Stomach (tissue), 9 donors: ENCODE measurements around the gene INSRR. TPM values are rescaled to one million over a fixed set of nuclear protein-coding genes. Genes with fewer than 3 reads are reported as not detected.
A peak's percentile ranks its signal among the peaks of the same experiment; 100 is the strongest.

Experiments
- DNase-seq, 2 donors: peaks; one replicate each; pipeline versions ENCODE4 v3.0.0 to v3.0.0-alpha.2; 2013 to 2019
- H3K27ac ChIP-seq, 5 donors: fragments of 200-600 bp in 4 of 5; sonication (generic) in 4 of 5; one replicate each; pipeline ENCODE4 v1.5.1; 2013 to 2019; ENCODE audit warnings: mild to moderate bottlenecking in 1 of 5, moderate library complexity in 1 of 5
- H3K27me3 ChIP-seq, 3 donors: fragments of 200-600 bp; sonication (generic); one replicate each; pipeline ENCODE4 v1.5.1; 2017 to 2019; ENCODE audit warnings: mixed run types in 1 of 3
- H3K36me3 ChIP-seq, 4 donors: fragments of 200-600 bp; sonication (generic); 1 replicate in 3 of 4; 2 replicates in 1 of 4; pipeline ENCODE4 v1.5.1; 2016 to 2019
- H3K4me1 ChIP-seq, 4 donors: fragments of 200-600 bp; sonication (generic); one replicate each; pipeline ENCODE4 v1.5.1; 2016 to 2019
- H3K4me3 ChIP-seq, 4 donors: fragments of 200-600 bp; sonication (generic) in 3 of 4; one replicate each; pipeline ENCODE4 v1.5.1; 2016 to 2019; ENCODE audit warnings: mild to moderate bottlenecking in 1 of 4
- H3K9me3 ChIP-seq, 4 donors: fragments of 200-600 bp; sonication (generic); one replicate each; pipeline ENCODE4 v1.5.1; 2016 to 2019
- EP300 ChIP-seq: sonication (generic); formaldehyde crosslinking; IDR thresholded peaks from one replicate; pipeline ENCODE4 v1.6.1; 2017; ENCODE audit warnings: antibody characterized with exemption
- POLR2A ChIP-seq, 4 donors: fragments of 450-650 bp; IDR thresholded peaks; one replicate each; pipeline ENCODE4 v1.6.1; 2016; ENCODE audit warnings: antibody characterized with exemption in 4 of 4, control low read depth in 2 of 4, mild to moderate bottlenecking in 1 of 4, moderate library complexity in 1 of 4
- POLR2AphosphoS5 ChIP-seq, 3 donors: sonication (generic); formaldehyde crosslinking; IDR thresholded peaks; one replicate each; pipeline ENCODE4 v1.6.1; 2016; ENCODE audit warnings: antibody characterized with exemption in 3 of 3
- WGBS, 5 donors: extraction: QIAGEN DNeasy Blood & Tissue Kit in 3 of 5; methylation state at CpG; one replicate each; pipeline versions ENCODE4 v1.1.5 to v1.1.7; 2013 to 2018; 5-methylcytosine and 5-hydroxymethylcytosine counted together
- intact Hi-C: fragments of 100-400 bp; cut with DNase I; formaldehyde crosslinking; loops from one replicate; pipeline ENCODE4 v1.15.1; 2023; ENCODE audit warnings: low total_unique reads
- polyA plus RNA-seq, 3 donors: library from polyadenylated mRNA; stranded (reverse); fragments of 200-250 nt; gene quantifications; one replicate each; pipeline ENCODE4 v1.2.3, GENCODE V29; 2013
- total RNA-seq, 5 donors: library from RNA; depleted of rRNA; stranded (reverse); fragments of >200 nt; gene quantifications; one replicate each; pipeline versions ENCODE4 v1.1.0 to v1.2.3, GENCODE V29; 2014 to 2016
- TF ChIP-seq, protein P1 (sequence below), 7 experiments: fragments of 450-650 bp in 4 of 7; fragments of 200-600 bp in 3 of 7; sonication (generic) in 3 of 7; IDR thresholded peaks; one replicate each; pipeline ENCODE4 v1.5.1; 2016 to 2019; ENCODE audit warnings: antibody characterized with exemption in 7 of 7, control low read depth in 2 of 7, mild to moderate bottlenecking in 1 of 7
- donor health status: healthy with polysubstance abuse.
- donor health status: Bipolar disorder and iron deficiency.
- donor health status: healthy.

The INSRR gene
- total and polyA plus RNA-seq, 8 donors, result 0.15 to 0.75 (median 0.29) TPM; not detected in 3

DNA sequence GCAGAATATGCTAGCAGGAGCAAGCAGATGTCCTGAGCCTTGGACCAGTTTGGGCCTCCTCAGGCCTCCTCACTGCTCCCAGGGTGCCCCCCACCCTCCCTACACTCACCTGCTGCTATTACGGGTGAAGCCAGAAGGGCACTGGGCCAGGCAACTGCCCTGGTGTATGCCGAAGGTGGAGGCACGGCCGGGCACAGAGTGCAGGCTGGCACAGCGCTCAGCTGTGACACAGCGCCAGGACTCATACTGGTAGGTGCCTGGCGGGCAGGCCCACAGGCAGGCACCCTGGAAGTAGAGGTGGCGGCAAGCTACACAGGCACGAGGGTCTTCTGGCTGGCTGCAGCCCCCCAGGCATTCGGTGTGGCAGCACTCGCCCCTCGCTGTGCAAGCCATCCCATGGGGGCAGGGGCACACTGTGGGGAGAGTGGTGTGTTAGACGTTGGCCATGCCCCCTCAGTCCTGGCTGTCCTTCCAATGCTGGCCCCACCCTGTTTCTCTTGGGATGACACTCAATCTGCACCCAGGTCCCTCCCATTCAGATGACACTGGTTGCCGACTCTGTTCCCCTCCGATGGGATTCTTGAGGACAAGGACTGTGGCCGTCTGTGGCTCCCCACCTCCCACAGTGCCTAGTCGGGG is 7.0 kb downstream of the INSRR start:
- peaks cover 0 to 64% (median 16%) of the 10 kb centered on the region in 3 donors for H3K27me3 ChIP-seq
- DNase-seq, result peak in 1 of 2 donors; percentile 80

DNA sequence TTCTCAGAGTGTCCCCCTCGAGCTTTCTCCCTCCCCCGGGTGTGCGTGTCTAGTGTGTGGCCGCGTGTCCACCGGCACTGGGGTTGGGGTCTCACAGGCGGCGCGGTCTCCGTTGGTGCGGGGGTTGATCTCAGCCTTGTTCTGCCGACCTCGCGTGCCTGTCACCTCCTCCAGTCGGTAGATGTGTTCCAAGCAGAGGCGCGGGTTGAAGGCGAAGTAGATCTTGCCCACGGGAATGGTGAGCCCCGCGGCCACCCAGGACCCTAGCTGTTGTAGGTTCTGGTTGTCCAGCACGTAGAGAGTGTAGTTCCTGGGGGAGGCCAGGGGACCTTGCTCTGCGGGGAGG is 9.8 kb downstream of the INSRR start:
- DNase-seq, result no peak
- WGBS, 5 donors, result 26 to 43% (median 28%) methylated on average over 16 to 23 of the region's 23 CpGs
- peak overlapping the region in 1 of 4 donors; percentile 8 for H3K4me3 ChIP-seq
- H3K4me1 ChIP-seq, result peaks cover 8 to 33% (median 24%) of the 10 kb centered on the region in 4 donors
- H3K27ac ChIP-seq, result no peak overlapping the region
- H3K27me3 ChIP-seq, result peaks cover 4 to 83% (median 38%) of the 10 kb centered on the region in 3 donors
- TF ChIP-seq POLR2AphosphoS5 (IDR thresholded peaks at IDR 0.05), result no peak
- no peak for TF ChIP-seq POLR2A (IDR thresholded peaks at IDR 0.05)
- no peak for TF ChIP-seq EP300
- TF ChIP-seq, protein P1, sequence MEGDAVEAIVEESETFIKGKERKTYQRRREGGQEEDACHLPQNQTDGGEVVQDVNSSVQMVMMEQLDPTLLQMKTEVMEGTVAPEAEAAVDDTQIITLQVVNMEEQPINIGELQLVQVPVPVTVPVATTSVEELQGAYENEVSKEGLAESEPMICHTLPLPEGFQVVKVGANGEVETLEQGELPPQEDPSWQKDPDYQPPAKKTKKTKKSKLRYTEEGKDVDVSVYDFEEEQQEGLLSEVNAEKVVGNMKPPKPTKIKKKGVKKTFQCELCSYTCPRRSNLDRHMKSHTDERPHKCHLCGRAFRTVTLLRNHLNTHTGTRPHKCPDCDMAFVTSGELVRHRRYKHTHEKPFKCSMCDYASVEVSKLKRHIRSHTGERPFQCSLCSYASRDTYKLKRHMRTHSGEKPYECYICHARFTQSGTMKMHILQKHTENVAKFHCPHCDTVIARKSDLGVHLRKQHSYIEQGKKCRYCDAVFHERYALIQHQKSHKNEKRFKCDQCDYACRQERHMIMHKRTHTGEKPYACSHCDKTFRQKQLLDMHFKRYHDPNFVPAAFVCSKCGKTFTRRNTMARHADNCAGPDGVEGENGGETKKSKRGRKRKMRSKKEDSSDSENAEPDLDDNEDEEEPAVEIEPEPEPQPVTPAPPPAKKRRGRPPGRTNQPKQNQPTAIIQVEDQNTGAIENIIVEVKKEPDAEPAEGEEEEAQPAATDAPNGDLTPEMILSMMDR (IDR thresholded peaks at IDR 0.05), result no peak
- H3K9me3 ChIP-seq, result no peaks in the 10 kb centered on the region
- H3K36me3 ChIP-seq, result no peaks in the 10 kb centered on the region
- intact Hi-C loops, result no loop called here

More for the DNA sequence above, 7.0 kb downstream of the INSRR start:
- no peak overlapping the region for H3K4me3 ChIP-seq
- intact Hi-C loops, result no loop called here
- no peak overlapping the region for H3K27ac ChIP-seq
- no peaks in the 10 kb centered on the region for H3K9me3 ChIP-seq
- TF ChIP-seq, protein P1 (IDR thresholded peaks at IDR 0.05), result no peak
- TF ChIP-seq POLR2A (IDR thresholded peaks at IDR 0.05) (no peak), POLR2AphosphoS5 (IDR thresholded peaks at IDR 0.05) (no peak), EP300 (no peak)
- WGBS, 5 donors, result 49 to 76% (median 60%) methylated on average over 8 to 17 of the region's 17 CpGs
- H3K36me3 ChIP-seq, result no peaks in the 10 kb centered on the region
- H3K4me1 ChIP-seq, result peaks cover 0 to 19% (median 12%) of the 10 kb centered on the region in 4 donors

DNA sequence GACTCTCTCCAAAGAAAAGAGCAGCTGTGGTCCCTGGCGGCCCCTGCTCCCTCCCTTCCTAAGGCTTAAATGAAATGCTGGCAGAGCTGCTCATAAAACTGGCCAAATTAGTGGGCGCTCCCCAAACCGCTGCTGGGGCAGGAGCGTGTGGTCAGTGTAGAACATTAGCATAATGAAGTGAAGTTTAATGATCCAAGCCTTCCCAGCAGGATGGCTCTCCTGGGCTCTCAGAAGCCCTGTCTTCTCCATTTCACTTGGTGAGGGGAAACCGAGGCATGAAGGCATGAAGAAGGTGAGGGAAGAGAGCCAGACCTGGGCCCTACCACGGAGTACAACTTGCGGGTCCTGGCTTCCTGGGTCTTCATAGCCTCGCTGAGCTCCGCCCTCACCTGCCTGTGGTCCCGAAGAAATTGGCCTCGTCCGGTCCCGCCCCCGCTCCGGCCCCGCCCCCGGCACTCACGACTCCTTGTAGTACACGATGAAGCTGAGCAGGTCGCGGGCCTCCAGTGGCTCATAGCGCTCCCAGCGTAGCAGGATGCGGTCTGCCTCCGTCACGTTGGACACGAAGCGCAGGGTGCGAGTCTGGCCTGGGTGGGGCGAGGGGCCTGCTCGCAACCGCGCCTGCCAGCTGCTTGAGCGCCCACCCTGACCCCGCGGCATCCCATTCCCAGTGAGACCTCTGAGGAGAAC is 10.3 kb downstream of the INSRR start:
- peak; percentile 73 to 82 for DNase-seq
- H3K4me1 ChIP-seq, result peaks cover 8 to 33% (median 24%) of the 10 kb centered on the region in 4 donors
- TF ChIP-seq POLR2AphosphoS5 (IDR thresholded peaks at IDR 0.05), result no peak
- no peak for TF ChIP-seq EP300
- TF ChIP-seq, protein P1 (IDR thresholded peaks at IDR 0.05), result no peak
- no peak for TF ChIP-seq POLR2A (IDR thresholded peaks at IDR 0.05)
- peak overlapping the region in 1 of 4 donors; percentile 8 for H3K4me3 ChIP-seq
- H3K27ac ChIP-seq, result no peak overlapping the region
- H3K27me3 ChIP-seq, result peaks cover 4 to 85% (median 43%) of the 10 kb centered on the region in 3 donors
- no peaks in the 10 kb centered on the region for H3K36me3 ChIP-seq
- no peaks in the 10 kb centered on the region for H3K9me3 ChIP-seq
- 7 to 18% (median 11%) methylated on average over 14 to 36 of the region's 36 CpGs for WGBS, 5 donors
- intact Hi-C loops, result no loop called here

DNA sequence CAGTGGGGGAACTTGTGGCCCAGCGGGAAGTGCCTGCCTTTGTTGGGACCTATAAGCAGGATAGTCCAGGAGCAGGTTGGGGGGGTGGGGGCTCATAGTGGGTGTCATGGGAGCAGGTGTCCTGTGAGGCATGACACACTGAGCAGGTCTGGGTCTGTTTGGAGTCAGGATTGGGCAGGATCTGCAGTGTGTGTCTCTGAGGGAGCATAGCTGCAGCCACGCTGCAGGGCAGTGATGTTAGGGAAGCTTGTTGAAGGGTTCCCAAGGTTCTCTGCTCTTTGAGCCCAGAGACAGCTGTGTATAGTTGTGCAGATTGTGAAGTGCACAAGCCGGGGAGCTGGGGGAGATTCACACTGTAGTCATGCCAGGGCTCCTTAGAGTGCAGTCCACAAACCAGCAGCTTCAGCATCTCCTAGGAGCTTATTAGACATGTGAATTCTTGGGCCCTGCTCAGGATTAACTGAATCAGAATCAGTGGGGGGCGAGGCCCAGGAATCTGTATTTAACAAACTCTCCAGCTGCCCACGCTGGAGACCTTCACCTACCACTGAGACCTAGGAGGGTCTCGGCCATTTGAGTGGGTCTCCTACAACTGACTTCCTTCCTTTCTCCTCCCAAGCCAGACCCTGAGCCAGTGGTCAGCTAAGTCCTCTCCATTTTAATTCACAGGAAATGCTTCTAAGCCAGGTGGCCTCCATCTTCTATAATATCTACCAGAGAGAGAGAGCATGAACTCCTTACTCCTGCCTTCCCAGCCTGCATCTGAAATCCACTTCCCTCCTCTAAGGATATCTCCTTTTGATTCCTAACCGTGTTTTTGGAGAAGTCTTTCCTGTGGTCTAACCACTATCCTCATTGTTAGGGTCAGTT is 11.1 kb downstream of the INSRR start:
- intact Hi-C loops, result no loop called here
- no peak for TF ChIP-seq EP300
- TF ChIP-seq, protein P1 (IDR thresholded peaks at IDR 0.05), result no peak
- no peak for TF ChIP-seq POLR2AphosphoS5 (IDR thresholded peaks at IDR 0.05)
- TF ChIP-seq POLR2A (IDR thresholded peaks at IDR 0.05), result no peak

More for the DNA sequence above, 11.1 kb downstream of the INSRR start:
- Histone ChIP-seq H3K27ac (no peak overlapping the region), H3K36me3 (no peaks in the 10 kb centered on the region), H3K4me3 (no peak overlapping the region), H3K27me3 (peaks cover 4 to 87% (median 51%) of the 10 kb centered on the region in 3 donors), H3K4me1 (peaks cover 8 to 32% (median 24%) of the 10 kb centered on the region in 4 donors), H3K9me3 (no peaks in the 10 kb centered on the region)
- no peak for DNase-seq
- WGBS, 5 donors, result 73 to 80% (median 79%) methylated on average over 6 to 7 of the region's 7 CpGs
